ENCODE data around the gene POLE4. TPM values are rescaled to one million over a fixed set of nuclear protein-coding genes. Genes with fewer than 3 reads are reported as not detected.

Gene POLE4
- total RNA-seq, 1 donor from 2014 or later: 16.7 TPM

- DNase-seq (ENCODE audit: low read depth): peak; percentile 59
Observed at GRCh38 chr2:74985978-74986609, 27.7 kb downstream of the POLE4 start.

- DNase-seq (ENCODE audit: low read depth): peak; percentile 59
Observed at GRCh38 chr2:74991977-74992376, 33.5 kb downstream of the POLE4 start.

- DNase-seq (ENCODE audit: low read depth): no peak
Observed at GRCh38 chr2:74999468-74999867, 41.0 kb downstream of the POLE4 start.

DNA sequence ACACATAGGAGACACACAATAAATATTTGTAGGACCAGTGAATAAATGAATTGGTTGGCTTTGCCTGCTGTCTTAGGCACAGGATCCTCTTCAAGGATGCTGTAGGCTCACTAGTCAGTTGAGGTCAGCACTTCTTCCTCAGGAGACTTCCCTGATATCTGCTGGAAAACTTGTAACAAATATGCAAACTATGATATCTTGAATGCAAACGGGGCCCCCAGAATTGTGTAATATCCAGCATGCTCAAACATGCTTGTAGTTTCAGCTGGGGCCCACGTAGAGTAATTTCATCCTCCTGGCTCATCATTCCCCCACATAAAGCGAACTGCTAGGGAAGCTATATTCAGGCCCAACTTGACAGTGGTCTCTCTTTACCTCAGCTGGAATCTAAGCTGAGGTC, 43.6 kb downstream of the POLE4 start:
- no peak for DNase-seq (ENCODE audit: low read depth)

DNA sequence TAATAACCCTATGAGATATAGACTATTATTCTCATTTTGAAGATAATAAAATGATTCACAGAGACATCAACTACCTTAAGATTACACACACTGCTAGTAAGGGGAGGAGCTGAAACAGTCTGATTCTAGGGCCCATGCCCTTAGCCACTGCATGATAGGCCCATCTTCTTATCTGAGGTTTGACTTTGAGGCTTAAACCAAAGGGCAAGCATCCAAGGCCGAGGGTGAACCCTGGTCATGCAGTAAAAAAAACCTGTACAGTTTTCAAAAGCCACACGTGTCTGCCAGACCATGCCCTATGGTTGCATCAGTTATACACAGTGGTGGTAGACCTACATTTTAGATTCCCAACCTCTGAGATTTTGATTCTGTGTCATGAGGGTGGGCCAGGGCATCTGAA, 44.8 kb downstream of the POLE4 start:
- no peak for DNase-seq (ENCODE audit: low read depth)

DNA sequence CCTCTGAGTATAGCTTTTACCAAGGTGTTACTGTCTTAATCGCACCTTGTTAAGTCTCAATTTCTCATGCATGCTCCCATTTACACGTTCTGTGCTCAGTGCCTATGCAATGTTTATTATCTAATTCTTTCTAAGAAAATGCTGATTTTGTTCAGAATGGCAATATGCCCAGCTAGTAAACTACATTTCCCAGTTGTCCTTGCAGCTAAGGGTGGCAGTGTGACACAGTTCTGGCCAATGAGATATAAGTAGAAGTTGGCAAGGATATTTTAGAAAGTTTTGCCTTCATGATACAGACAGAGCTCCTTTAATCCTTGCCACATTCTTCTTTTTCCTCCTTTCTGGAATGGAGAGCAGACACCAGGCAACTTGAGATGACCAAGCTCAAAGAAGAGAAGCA, 45.3 kb downstream of the POLE4 start:
- DNase-seq (ENCODE audit: low read depth): no peak

- DNase-seq (ENCODE audit: low read depth): no peak
Observed at GRCh38 chr2:75006041-75006440, 47.6 kb downstream of the POLE4 start.

- DNase-seq (ENCODE audit: low read depth): no peak
Observed at GRCh38 chr2:75007061-75007460, 48.6 kb downstream of the POLE4 start.

DNA sequence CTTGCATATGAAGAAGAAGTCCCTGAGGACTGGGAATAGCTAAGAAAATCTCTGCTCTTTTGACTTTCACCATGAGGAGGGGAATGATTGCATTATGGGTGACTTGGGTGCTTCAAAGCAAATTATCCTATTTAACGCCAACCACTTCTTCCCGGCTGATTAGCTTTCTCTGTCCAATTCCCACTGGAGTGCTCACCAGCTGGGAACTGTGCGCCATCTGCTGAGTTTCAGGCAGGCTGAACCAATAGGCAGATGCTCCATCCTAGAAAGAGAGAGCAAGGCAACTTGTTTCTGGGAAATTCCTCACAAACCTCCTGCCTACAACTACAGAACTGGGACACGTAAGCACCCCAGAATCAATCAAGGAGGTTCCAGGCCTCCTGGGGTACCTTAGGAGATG, 49.4 kb downstream of the POLE4 start:
- no peak for DNase-seq (ENCODE audit: low read depth)

DNA sequence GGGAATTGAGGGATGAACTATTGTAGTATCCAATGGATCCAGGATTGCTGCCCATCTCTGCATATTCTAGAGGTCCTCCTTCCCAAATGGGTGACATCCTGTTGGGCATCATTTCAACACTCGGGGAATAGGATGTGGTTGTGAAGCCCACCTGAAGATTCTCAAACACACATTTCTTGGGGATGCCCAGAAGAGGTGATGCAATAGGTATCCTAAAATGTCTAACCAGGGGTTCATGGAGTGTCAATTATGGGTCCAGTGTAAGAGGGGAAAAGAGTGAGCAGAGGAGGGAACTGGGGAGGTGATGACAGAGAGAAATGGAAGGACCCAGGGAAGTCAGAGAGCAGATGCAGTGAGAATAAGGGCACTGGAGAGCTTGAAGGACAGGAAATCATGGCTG, 52.1 kb downstream of the POLE4 start:
- DNase-seq (ENCODE audit: low read depth): no peak

GRCh38 chr2:75012080-75012479, 53.6 kb downstream of the POLE4 start:
- DNase-seq (ENCODE audit: low read depth): no peak

DNA sequence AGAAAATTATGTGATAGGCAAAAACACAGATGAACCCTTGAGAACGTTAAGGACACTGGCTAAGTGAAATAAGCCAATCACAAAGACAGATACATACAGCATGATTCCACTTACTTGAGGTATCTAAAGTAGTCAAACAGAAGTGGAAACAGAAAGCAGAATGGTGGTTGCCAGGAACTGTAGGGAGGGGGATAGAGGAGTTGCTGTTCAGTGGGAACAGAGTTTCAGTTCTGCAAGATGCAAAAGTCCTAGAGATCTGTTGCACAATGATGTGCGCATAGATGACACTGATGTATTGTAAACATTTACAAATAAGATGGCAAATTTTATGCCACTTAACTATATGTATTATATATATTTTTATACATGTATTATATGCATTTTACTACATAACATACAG, 59.7 kb downstream of the POLE4 start:
- no peak for DNase-seq (ENCODE audit: low read depth)

Other genes starting within 250 kb of the POLE4 start
- 7.0 and 8.3 TPM in 2 replicates for gene HK2, start 124.5 kb upstream of the POLE4 start, total RNA-seq
- gene TACR1, start 240.9 kb downstream of the POLE4 start, total RNA-seq: not detected in 2 replicates